Chondrocyte (in vitro differentiated cells): ENCODE measurements around the gene DRGX. TPM values are rescaled to one million over a fixed set of nuclear protein-coding genes. Genes with fewer than 3 reads are reported as not detected.

ENCODE experiments used
- DNase-seq: peaks from one replicate; pipeline ENCODE4 v3.0.0; 2021; ENCODE audit warnings: mixed read lengths, low spot score
- H3K27ac Mint-ChIP-seq: one replicate; pipeline ENCODE4 v1.8.0; 2021; ENCODE audit warnings: mild to moderate bottlenecking, moderate library complexity, mixed read lengths; ENCODE audit not compliant: unreplicated experiment
- H3K27me3 Mint-ChIP-seq: 2 replicates; pipeline ENCODE4 v1.8.0; 2021; ENCODE audit warnings: low read depth, mixed read lengths
- H3K36me3 Mint-ChIP-seq: 2 replicates; pipeline ENCODE4 v1.8.0; 2021; ENCODE audit warnings: low read depth, mixed read lengths
- H3K4me1 Mint-ChIP-seq: 2 replicates; pipeline ENCODE4 v1.8.0; 2021; ENCODE audit warnings: low read depth, mild to moderate bottlenecking, mixed read lengths
- H3K4me3 Mint-ChIP-seq: one replicate; pipeline ENCODE4 v1.8.0; 2021; ENCODE audit warnings: mild to moderate bottlenecking, moderate library complexity, mixed read lengths; ENCODE audit not compliant: unreplicated experiment
- H3K9me3 Mint-ChIP-seq: 2 replicates; pipeline ENCODE4 v1.8.0; 2021; ENCODE audit warnings: low read depth, mixed read lengths
- total RNA-seq: library from RNA; stranded (reverse); gene quantifications from 3 replicates; pipeline ENCODE4 v1.2.1, GENCODE V29; 2021
- TF ChIP-seq, protein P1 (sequence below): fragments of 200-600 bp; sonication (generic); IDR thresholded peaks from 2 replicates; pipeline ENCODE4 v1.5.0; 2021; ENCODE audit warnings: antibody characterized with exemption, mild to moderate bottlenecking, moderate library complexity

DRGX gene
- total RNA-seq, 1 donor from 2014 or later, result not detected

DNA sequence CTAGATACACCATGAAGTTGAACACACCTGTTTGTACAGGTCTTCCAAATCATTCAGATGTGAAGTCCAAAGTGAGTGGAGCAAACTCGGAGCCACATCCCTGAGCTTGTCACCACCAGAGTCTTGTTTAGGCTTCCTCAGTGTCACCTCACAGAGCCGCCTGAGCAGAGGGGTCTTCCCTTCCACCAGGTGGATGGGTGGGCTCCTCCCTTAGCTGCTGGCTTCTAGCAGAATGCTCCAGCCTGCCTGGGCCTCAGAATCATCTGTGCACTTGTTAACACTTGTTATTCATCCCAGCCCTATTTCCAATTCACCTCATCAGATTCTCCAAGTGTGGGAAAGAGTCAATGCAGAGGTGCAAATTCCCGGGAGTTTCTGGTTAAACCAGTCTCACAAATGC is 64.5 kb downstream of the DRGX start:
- H3K27ac Mint-ChIP-seq, result no peak overlapping the region
- TF ChIP-seq, protein P1, sequence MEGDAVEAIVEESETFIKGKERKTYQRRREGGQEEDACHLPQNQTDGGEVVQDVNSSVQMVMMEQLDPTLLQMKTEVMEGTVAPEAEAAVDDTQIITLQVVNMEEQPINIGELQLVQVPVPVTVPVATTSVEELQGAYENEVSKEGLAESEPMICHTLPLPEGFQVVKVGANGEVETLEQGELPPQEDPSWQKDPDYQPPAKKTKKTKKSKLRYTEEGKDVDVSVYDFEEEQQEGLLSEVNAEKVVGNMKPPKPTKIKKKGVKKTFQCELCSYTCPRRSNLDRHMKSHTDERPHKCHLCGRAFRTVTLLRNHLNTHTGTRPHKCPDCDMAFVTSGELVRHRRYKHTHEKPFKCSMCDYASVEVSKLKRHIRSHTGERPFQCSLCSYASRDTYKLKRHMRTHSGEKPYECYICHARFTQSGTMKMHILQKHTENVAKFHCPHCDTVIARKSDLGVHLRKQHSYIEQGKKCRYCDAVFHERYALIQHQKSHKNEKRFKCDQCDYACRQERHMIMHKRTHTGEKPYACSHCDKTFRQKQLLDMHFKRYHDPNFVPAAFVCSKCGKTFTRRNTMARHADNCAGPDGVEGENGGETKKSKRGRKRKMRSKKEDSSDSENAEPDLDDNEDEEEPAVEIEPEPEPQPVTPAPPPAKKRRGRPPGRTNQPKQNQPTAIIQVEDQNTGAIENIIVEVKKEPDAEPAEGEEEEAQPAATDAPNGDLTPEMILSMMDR, result no peak
- H3K9me3 Mint-ChIP-seq, result peaks cover 4% of the 10 kb centered on the region
- no peaks in the 10 kb centered on the region for H3K36me3 Mint-ChIP-seq
- H3K4me3 Mint-ChIP-seq, result no peak overlapping the region
- H3K4me1 Mint-ChIP-seq, result no peaks in the 10 kb centered on the region
- DNase-seq, result no peak
- H3K27me3 Mint-ChIP-seq, result peaks cover 2% of the 10 kb centered on the region

DNA sequence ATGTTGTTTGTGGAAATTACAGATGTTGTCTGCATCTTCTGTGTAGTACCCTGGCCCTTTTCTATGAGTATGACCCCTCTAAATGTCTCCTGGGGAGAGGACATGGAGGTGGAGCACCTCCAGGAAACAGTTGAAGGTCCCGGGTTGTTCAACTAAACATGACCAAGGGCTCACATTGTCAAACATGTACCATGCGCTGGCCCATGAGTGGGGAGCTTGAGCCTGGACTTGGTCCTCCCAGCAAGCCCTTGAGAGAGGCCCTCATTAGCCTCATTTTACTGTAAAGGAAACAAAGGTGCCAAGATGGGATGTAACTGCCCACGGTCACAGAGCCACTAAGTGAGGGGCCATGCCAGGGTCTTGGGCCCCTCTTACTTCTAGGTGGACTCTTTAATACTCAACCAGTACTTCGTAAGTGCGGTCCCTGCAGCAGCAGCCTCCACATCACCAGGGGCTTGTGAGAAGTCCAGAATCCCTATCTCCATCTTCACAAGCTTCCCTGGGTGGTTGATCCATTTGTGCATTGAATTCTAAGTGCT is 65.7 kb downstream of the DRGX start:
- no peaks in the 10 kb centered on the region for H3K9me3 Mint-ChIP-seq
- no peaks in the 10 kb centered on the region for H3K4me1 Mint-ChIP-seq
- TF ChIP-seq, protein P1, result no peak
- no peak overlapping the region for H3K4me3 Mint-ChIP-seq
- no peak for DNase-seq
- H3K36me3 Mint-ChIP-seq, result no peaks in the 10 kb centered on the region
- H3K27me3 Mint-ChIP-seq, result peaks cover 2% of the 10 kb centered on the region
- no peak overlapping the region for H3K27ac Mint-ChIP-seq

DNA sequence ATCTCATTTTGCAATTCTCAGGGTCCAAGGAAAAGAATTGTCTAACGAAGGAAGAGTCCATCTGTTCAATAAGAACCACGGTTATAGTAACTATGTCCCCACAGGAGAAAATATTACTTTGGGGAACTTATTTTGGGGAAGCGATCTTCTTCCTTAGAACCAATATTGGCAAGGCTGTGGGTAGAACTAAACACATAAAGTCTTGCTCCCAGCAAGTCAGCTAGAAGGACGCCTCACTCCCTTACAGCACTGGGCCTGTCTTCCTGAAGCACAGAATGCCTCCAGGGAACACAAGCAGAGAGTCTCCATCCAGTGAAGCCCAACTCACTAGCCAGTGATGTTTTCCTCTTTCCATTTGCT is 66.8 kb downstream of the DRGX start:
- no peak overlapping the region for H3K27ac Mint-ChIP-seq
- no peak overlapping the region for H3K4me3 Mint-ChIP-seq
- TF ChIP-seq, protein P1, result no peak
- H3K27me3 Mint-ChIP-seq, result peaks cover 5% of the 10 kb centered on the region
- no peaks in the 10 kb centered on the region for H3K4me1 Mint-ChIP-seq
- H3K9me3 Mint-ChIP-seq, result no peaks in the 10 kb centered on the region
- no peak for DNase-seq
- H3K36me3 Mint-ChIP-seq, result no peaks in the 10 kb centered on the region

DNA sequence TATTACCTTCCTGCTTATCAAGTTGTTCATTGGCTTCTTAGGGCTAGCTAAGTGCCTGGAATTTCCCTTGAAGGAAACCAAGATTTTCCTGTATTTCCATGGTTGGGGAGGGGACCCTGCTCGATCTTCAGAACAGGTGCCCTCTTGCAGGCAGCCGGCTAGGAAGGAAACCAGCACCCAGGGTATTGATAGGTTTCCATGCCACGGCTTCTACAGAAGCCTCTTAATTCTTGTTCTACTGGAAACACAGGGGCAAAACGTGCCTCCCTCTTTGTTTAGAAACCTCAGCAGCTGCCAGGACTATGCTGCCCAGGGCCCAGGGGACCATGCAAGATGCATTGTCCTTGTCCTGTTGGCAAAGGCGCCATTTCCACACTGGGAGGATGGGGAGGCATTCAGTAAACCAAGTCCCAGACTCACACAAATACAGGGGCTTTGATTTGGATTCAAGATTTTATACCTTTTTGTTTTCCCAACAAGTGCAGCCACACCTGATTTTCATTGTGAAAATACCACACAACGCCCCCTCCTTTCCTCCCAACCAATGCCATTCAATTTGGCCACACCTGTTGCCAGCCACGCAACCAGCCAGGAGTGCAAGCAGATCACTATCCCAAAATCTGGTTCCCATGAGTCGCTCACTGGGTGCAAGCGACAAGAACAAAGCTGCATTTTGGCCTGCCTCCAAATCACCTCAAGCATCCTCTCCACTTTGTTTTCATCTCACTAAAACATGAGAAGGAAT is 67.3 kb downstream of the DRGX start:
- H3K4me1 Mint-ChIP-seq, result no peaks in the 10 kb centered on the region
- no peaks in the 10 kb centered on the region for H3K36me3 Mint-ChIP-seq
- TF ChIP-seq, protein P1, result no peak
- DNase-seq, result no peak
- no peak overlapping the region for H3K4me3 Mint-ChIP-seq
- H3K27me3 Mint-ChIP-seq, result peaks cover 6% of the 10 kb centered on the region
- no peak overlapping the region for H3K27ac Mint-ChIP-seq
- H3K9me3 Mint-ChIP-seq, result no peaks in the 10 kb centered on the region

DNA sequence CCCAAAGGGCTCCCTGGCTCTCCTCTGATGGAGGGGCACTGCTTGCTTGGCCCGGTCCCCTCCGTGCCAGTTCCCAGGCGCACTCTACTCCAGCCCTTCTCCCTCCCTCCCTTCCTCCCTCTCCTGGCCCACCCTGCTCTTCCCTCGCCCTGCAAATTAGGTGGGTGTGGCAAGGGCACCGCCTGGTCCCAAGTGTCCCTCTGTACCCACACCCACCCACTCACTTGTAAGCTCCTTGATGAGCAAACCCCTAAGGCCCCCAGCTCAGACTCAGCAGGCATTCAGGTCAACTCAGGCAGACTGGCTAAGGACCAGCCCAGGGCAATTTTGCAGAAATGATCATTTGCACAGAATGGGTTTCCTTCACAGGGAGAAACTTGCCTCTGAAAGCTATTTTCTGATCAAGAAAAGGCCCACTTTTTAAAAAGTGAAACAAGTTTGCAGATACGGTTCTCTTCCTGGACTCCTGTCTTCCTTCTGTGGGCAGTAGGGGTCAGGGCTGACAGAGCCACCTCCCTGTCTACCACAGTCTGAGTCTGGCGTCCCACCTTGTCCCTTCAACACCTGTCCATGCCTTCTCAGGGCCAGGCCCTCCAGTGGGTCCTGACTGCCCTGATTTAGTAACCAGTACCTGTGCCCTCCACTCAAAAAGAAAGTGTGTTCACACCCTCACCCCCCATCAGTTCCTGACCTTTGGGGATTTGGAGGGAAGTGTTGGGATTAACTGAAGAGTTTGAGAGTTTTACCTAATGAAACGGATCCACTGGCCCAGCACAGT is 68.7 kb downstream of the DRGX start:
- no peaks in the 10 kb centered on the region for H3K9me3 Mint-ChIP-seq
- TF ChIP-seq, protein P1, result no peak
- no peak overlapping the region for H3K4me3 Mint-ChIP-seq
- H3K36me3 Mint-ChIP-seq, result no peaks in the 10 kb centered on the region
- H3K27ac Mint-ChIP-seq, result no peak overlapping the region
- H3K4me1 Mint-ChIP-seq, result no peaks in the 10 kb centered on the region
- peaks cover 11% of the 10 kb centered on the region for H3K27me3 Mint-ChIP-seq
- DNase-seq, result no peak
